GM13977 (cell line): ENCODE measurements around the gene SLC6A7.
A peak's percentile ranks its signal among the peaks of the same experiment; 100 is the strongest.

ENCODE experiments used
- DNase-seq: peaks from one replicate; pipeline ENCODE4 v3.0.0; 2012; ENCODE audit warnings: low spot score
- CTCF ChIP-seq: IDR thresholded peaks from 2 replicates; pipeline ENCODE4 v1.5.1; 2012; ENCODE audit warnings: mild to moderate bottlenecking, control low read depth; ENCODE audit not compliant: insufficient read depth; ENCODE audit errors: extremely low read depth, missing control alignments
- in situ Hi-C: fragments of 300-500 bp; cut with MboI; formaldehyde crosslinking; loops from one replicate; pipeline ENCODE4 v1.12.0; 2022; ENCODE audit warnings: low sequenced_read_pairs, low pct_unique_long_range_greater_than_20kb, mixed read lengths, inconsistent platforms; ENCODE audit not compliant: unreplicated experiment

The SLC6A7 gene

GRCh38 chr5:150160448-150161081, 29.3 kb upstream of the SLC6A7 start:
- in situ Hi-C loops: no loop called here
- TF ChIP-seq CTCF: no peak
- no peak for DNase-seq

GRCh38 chr5:150161242-150162141, 28.4 kb upstream of the SLC6A7 start:
- DNase-seq: peak; percentile 86
- TF ChIP-seq CTCF: peak; percentile 94
- in situ Hi-C loops: no loop called here

- DNase-seq: no peak
- TF ChIP-seq CTCF: no peak
- in situ Hi-C loops: no loop called here
Observed at GRCh38 chr5:150162142-150162513, 27.7 kb upstream of the SLC6A7 start.

- DNase-seq: no peak
- no peak for TF ChIP-seq CTCF
- in situ Hi-C loops: no loop called here
Observed at GRCh38 chr5:150163035-150163434, 26.8 kb upstream of the SLC6A7 start.

- no peak for DNase-seq
- in situ Hi-C loops: no loop called here
- TF ChIP-seq CTCF: no peak
Observed at GRCh38 chr5:150163547-150164059, 26.3 kb upstream of the SLC6A7 start.

- TF ChIP-seq CTCF: no peak
- no peak for DNase-seq
- in situ Hi-C loops: no loop called here
Observed at GRCh38 chr5:150164211-150164980, 25.5 kb upstream of the SLC6A7 start.
